ENCODE data around the gene COX5A. TPM values are rescaled to one million over a fixed set of nuclear protein-coding genes. Genes with fewer than 3 reads are reported as not detected.
A peak's percentile ranks its signal among the peaks of the same experiment; 100 is the strongest.

The COX5A gene
- total RNA-seq, 2 donors from 2014 or later = 45.2 to 66.3 TPM

DNA sequence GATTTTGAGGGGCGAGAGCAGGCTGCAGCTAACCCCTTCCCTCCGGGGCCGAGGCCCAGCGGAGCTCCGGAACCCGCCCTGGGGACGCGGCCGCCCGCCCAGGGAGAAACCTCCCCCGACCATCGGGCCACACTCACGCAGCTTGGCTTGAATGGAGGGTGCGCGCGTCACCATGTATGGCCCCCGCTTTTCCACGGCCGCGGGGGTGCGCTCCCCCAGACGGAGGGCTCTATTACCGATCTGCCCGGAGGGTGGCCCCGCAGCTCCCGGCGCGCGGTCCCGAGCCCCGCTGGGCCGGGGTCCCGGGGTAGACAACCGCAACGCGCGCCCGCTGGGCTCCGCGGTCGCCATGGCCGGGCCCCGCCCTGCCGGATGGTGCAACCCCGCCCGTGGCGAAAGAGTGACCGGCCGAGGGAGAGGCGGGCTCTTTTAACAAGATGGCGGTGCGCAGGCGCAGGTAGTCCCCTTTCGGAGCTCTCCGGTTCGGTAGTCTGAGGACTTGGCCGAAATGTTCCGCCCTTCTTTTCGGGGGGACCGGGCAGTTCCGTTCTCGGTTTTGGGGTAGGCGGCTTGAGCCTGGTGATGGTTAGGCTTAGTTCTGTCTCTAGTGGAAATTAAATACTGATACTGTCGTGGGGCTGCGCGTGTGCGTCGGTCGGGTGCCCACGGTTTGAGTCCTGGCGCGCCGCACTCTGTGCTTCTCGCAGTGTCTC lies 31.3 kb downstream of the COX5A start, which contains the start of gene FAM219B:
Gene FAM219B (minus strand): TSS at position 402 of the 713 bp plus-strand sequence. CDS start 51 bp downstream, at position 351.
- TF ChIP-seq, protein P1, sequence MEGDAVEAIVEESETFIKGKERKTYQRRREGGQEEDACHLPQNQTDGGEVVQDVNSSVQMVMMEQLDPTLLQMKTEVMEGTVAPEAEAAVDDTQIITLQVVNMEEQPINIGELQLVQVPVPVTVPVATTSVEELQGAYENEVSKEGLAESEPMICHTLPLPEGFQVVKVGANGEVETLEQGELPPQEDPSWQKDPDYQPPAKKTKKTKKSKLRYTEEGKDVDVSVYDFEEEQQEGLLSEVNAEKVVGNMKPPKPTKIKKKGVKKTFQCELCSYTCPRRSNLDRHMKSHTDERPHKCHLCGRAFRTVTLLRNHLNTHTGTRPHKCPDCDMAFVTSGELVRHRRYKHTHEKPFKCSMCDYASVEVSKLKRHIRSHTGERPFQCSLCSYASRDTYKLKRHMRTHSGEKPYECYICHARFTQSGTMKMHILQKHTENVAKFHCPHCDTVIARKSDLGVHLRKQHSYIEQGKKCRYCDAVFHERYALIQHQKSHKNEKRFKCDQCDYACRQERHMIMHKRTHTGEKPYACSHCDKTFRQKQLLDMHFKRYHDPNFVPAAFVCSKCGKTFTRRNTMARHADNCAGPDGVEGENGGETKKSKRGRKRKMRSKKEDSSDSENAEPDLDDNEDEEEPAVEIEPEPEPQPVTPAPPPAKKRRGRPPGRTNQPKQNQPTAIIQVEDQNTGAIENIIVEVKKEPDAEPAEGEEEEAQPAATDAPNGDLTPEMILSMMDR (IDR thresholded peaks at IDR 0.05) = no peak
- Histone ChIP-seq H3K4me3 (peak within 1 kb of the TSS; percentile 94), H3K36me3 (peaks cover 24% of the 10 kb centered on the region), H3K27ac (peak within 1 kb of the TSS; percentile 91), H3K4me1 (ENCODE audit: control insufficient read depth in 1 of 2, low read depth in 2 of 2) (peaks cover 20 to 31% of the 10 kb centered on the region in 2 donors), H3K27me3 (replicated peaks; ENCODE audit: insufficient read depth) (no peaks in the 10 kb centered on the region), H3K9me3 (no peaks in the 10 kb centered on the region)
- ATAC-seq (ENCODE audit: insufficient number of reproducible peaks, low FRiP score, low read depth) (peak; percentile 80), DNase-seq (ENCODE audit: low spot score) (peak; percentile 80)

GRCh38 chr15:74906067-74906449 lies 31.8 kb downstream of the COX5A start:
- Histone ChIP-seq H3K4me1 (ENCODE audit: control insufficient read depth in 1 of 2, low read depth in 2 of 2) (peaks cover 20 to 35% of the 10 kb centered on the region in 2 donors), H3K27ac (peak overlapping the region; percentile 91), H3K4me3 (peak overlapping the region; percentile 94), H3K36me3 (peaks cover 25% of the 10 kb centered on the region), H3K9me3 (no peaks in the 10 kb centered on the region), H3K27me3 (replicated peaks; ENCODE audit: insufficient read depth) (no peaks in the 10 kb centered on the region)
- no peak for DNase-seq (ENCODE audit: low spot score)
- no peak for ATAC-seq (ENCODE audit: insufficient number of reproducible peaks, low FRiP score, low read depth)
- TF ChIP-seq, protein P1 (IDR thresholded peaks at IDR 0.05) = no peak

- Histone ChIP-seq H3K27ac (no peak overlapping the region), H3K27me3 (replicated peaks; ENCODE audit: insufficient read depth) (no peaks in the 10 kb centered on the region), H3K9me3 (no peaks in the 10 kb centered on the region), H3K36me3 (peaks cover 41% of the 10 kb centered on the region), H3K4me3 (no peak overlapping the region), H3K4me1 (ENCODE audit: control insufficient read depth in 1 of 2, low read depth in 2 of 2) (peaks cover 20 to 35% of the 10 kb centered on the region in 2 donors)
- TF ChIP-seq, protein P1 (IDR thresholded peaks at IDR 0.05) = no peak
- no peak for DNase-seq (ENCODE audit: low spot score)
- no peak for ATAC-seq (ENCODE audit: insufficient number of reproducible peaks, low FRiP score, low read depth)
Measured at GRCh38 chr15:74904190-74904805, 33.6 kb downstream of the COX5A start.

DNA sequence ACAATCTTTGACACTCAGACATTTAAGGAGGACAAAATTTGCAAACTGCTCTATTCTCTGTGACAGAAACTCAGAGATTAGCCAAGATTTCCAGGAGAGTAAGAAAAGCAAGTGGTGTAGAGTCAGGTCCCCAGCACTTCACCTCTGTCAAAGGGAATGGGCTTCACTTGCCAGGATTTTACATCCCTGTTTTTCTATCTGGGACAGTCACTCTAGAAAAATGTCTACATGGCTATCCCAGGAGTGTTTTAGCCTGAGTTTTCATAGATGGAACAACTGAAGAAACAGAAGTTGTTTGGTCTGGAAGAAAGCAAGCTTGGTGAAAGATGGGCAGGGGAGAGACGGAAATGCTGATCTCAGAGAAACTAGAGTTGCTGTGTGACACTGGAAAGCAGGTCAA lies 34.2 kb downstream of the COX5A start:
- TF ChIP-seq, protein P1 (IDR thresholded peaks at IDR 0.05) = no peak
- no peak overlapping the region for H3K27ac ChIP-seq
- DNase-seq (ENCODE audit: low spot score) (no peak), ATAC-seq (ENCODE audit: insufficient number of reproducible peaks, low FRiP score, low read depth) (no peak)
- H3K36me3 ChIP-seq = peaks cover 42% of the 10 kb centered on the region
- no peaks in the 10 kb centered on the region for H3K27me3 ChIP-seq (replicated peaks; ENCODE audit: insufficient read depth)
- H3K4me3 ChIP-seq = no peak overlapping the region
- peaks cover 20 to 35% of the 10 kb centered on the region in 2 donors for H3K4me1 ChIP-seq (ENCODE audit: control insufficient read depth in 1 of 2, low read depth in 2 of 2)
- no peaks in the 10 kb centered on the region for H3K9me3 ChIP-seq

GRCh38 chr15:74902295-74903075 lies 35.4 kb downstream of the COX5A start:
- TF ChIP-seq, protein P1 (IDR thresholded peaks at IDR 0.05) = no peak
- Histone ChIP-seq H3K4me3 (no peak overlapping the region), H3K36me3 (peaks cover 42% of the 10 kb centered on the region), H3K4me1 (ENCODE audit: control insufficient read depth in 1 of 2, low read depth in 2 of 2) (peaks cover 17 to 32% of the 10 kb centered on the region in 2 donors), H3K27ac (no peak overlapping the region), H3K9me3 (no peaks in the 10 kb centered on the region), H3K27me3 (replicated peaks; ENCODE audit: insufficient read depth) (no peaks in the 10 kb centered on the region)
- ATAC-seq (ENCODE audit: insufficient number of reproducible peaks, low FRiP score, low read depth) = no peak
- DNase-seq (ENCODE audit: low spot score) = no peak

Measured in thoracic aorta (tissue), 2 donors.